Upper lobe of left lung (tissue), 4 donors: Measurements from ENCODE around the gene SPIN2A.

ENCODE experiments used
- EP300 ChIP-seq, 4 donors: sonication (generic); formaldehyde crosslinking; IDR thresholded peaks; one replicate each; pipeline ENCODE4 v1.5.1; 2017; ENCODE audit warnings: antibody characterized with exemption in 4 of 4, control low read depth in 2 of 4
- TF ChIP-seq, protein P1 (sequence below), 6 experiments: fragments of 450-650 bp in 4 of 6; fragments of 200-600 bp in 2 of 6; sonication (generic) in 2 of 6; IDR thresholded peaks; one replicate each; pipeline ENCODE4 v1.5.1; 2016 to 2019; ENCODE audit warnings: antibody characterized with exemption in 6 of 6

- no peak for TF ChIP-seq EP300 (IDR thresholded peaks at IDR 0.05)
- TF ChIP-seq, protein P1, sequence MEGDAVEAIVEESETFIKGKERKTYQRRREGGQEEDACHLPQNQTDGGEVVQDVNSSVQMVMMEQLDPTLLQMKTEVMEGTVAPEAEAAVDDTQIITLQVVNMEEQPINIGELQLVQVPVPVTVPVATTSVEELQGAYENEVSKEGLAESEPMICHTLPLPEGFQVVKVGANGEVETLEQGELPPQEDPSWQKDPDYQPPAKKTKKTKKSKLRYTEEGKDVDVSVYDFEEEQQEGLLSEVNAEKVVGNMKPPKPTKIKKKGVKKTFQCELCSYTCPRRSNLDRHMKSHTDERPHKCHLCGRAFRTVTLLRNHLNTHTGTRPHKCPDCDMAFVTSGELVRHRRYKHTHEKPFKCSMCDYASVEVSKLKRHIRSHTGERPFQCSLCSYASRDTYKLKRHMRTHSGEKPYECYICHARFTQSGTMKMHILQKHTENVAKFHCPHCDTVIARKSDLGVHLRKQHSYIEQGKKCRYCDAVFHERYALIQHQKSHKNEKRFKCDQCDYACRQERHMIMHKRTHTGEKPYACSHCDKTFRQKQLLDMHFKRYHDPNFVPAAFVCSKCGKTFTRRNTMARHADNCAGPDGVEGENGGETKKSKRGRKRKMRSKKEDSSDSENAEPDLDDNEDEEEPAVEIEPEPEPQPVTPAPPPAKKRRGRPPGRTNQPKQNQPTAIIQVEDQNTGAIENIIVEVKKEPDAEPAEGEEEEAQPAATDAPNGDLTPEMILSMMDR (IDR thresholded peaks at IDR 0.05), result no peak
These were observed 304 bp upstream of the SPIN2A start for GRCh38 chrX:57137501-57137900.
